GM12878 (cell line): ENCODE measurements around the gene SRSF8. TPM values are rescaled to one million over a fixed set of nuclear protein-coding genes. Genes with fewer than 3 reads are reported as not detected.

Experiments used
- ATAC-seq: fragments of 200-7000 bp; cut with Tn5 transposase; 3 replicates; pipeline ENCODE4 v1.9.1; 2020; ENCODE audit warnings: mild to moderate bottlenecking, moderate library complexity
- BruUV-seq: library from RNA; stranded (reverse); fragments of 400-500 nt; replicated peaks from 2 replicates; lab custom pipeline; 2021; lab: Mats Ljungman, UMichigan
- CTCF ChIA-PET: fragments of 300-600 bp; sonication (Branson Sonifier 250); formaldehyde crosslinking; extraction: SDS; loops from one replicate; lab custom pipeline; 2021; ENCODE audit warnings: inconsistent platforms; lab: Yijun Ruan, JAX
- POLR2A ChIA-PET: fragments of 350-600 bp; formaldehyde crosslinking; extraction: SDS; loops from one replicate; lab custom pipeline; 2021; ENCODE audit warnings: inconsistent platforms; lab: Charles Lee
- RAD21 ChIA-PET: fragments of 300-600 bp; sonication (Branson Sonifier 250); formaldehyde crosslinking; loops from one replicate; lab custom pipeline; 2023; ENCODE audit warnings: antibody characterized with exemption; ENCODE audit not compliant: unreplicated experiment; lab: Charles Lee
- SMC1A ChIA-PET: fragments of 300-600 bp; sonication (Branson Sonifier 250); formaldehyde crosslinking; loops from one replicate; lab custom pipeline; 2023; ENCODE audit not compliant: unreplicated experiment, uncharacterized antibody; lab: Charles Lee
- DNase-seq: peaks from one replicate; pipeline ENCODE4 v3.0.0-alpha.2; 2011; ENCODE audit warnings: low read depth, low spot score
- FAIRE-seq: peaks from 3 replicates; lab custom pipeline; 2011; peaks lifted over from hg19 to GRCh38; lab: Jason Lieb, UNC
- H2AFZ ChIP-seq: 2 replicates; pipeline ENCODE4 v1.6.0; 2011; ENCODE audit warnings: low read depth, low read length, control low read depth; ENCODE audit not compliant: control insufficient read depth
- H3K27ac ChIP-seq: 2 replicates; pipeline ENCODE4 v1.5.1; 2011; ENCODE audit warnings: control low read depth; ENCODE audit not compliant: control insufficient read depth, insufficient read depth
- H3K27me3 ChIP-seq, 2 experiments: replicated peaks in 1 of 2; 2 replicates each; pipeline versions ENCODE4 v1.6.0 to v1.6.1; 2011; ENCODE audit warnings: low read length in 1 of 2; ENCODE audit not compliant: control insufficient read depth in 2 of 2, insufficient read depth in 2 of 2
- H3K36me3 ChIP-seq, 2 experiments: 2 replicates each; pipeline ENCODE4 v1.5.1; 2011; ENCODE audit warnings: low read length in 1 of 2; ENCODE audit not compliant: control insufficient read depth in 2 of 2, insufficient read depth in 2 of 2
- H3K4me1 ChIP-seq: 2 replicates; pipeline ENCODE4 v1.6.1; 2011; ENCODE audit warnings: mild to moderate bottlenecking, low read length, moderate library complexity, mixed read lengths; ENCODE audit not compliant: control insufficient read depth, insufficient read depth
- H3K4me2 ChIP-seq: 2 replicates; pipeline ENCODE4 v1.6.0; 2011; ENCODE audit warnings: control low read depth; ENCODE audit not compliant: control insufficient read depth, insufficient read depth
- H3K4me3 ChIP-seq: fragments of 200-600 bp; sonication (generic); 2 replicates; pipeline ENCODE4 v1.5.1; 2016
- H3K79me2 ChIP-seq: 2 replicates; pipeline ENCODE4 v1.6.0; 2011; ENCODE audit warnings: low read length; ENCODE audit not compliant: control insufficient read depth, insufficient read depth
- H3K9ac ChIP-seq: 2 replicates; pipeline ENCODE4 v1.8.0; 2011; ENCODE audit warnings: low read length, control low read depth, mixed read lengths; ENCODE audit not compliant: control insufficient read depth, insufficient read depth
- H3K9me3 ChIP-seq: replicated peaks from 3 replicates; pipeline ENCODE4 v1.5.1; 2011; ENCODE audit warnings: mild to moderate bottlenecking, low read length; ENCODE audit not compliant: control insufficient read depth, insufficient read depth
- H4K20me1 ChIP-seq: 2 replicates; pipeline ENCODE4 v1.6.0; 2011; ENCODE audit not compliant: control insufficient read depth, insufficient read depth
- BACH1 ChIP-seq: fragments of 450-650 bp; IDR thresholded peaks from 2 replicates; pipeline ENCODE4 v1.6.1; 2017; ENCODE audit warnings: mild to moderate bottlenecking, borderline replicate concordance
- BMI1 ChIP-seq: fragments of 450-650 bp; IDR thresholded peaks from 2 replicates; pipeline ENCODE4 v1.6.1; 2016; ENCODE audit warnings: mild to moderate bottlenecking, moderate library complexity, borderline replicate concordance
- CHD1 ChIP-seq: IDR thresholded peaks from 2 replicates; pipeline ENCODE4 v1.6.1; 2012; ENCODE audit warnings: low read depth, low read length, improper control_type of control experiment
- IKZF1 ChIP-seq: fragments of 450-650 bp; conservative IDR thresholded peaks from 2 replicates; pipeline ENCODE4 v1.6.1; 2017; ENCODE audit warnings: antibody characterized with exemption, mild to moderate bottlenecking
- MTA2 ChIP-seq: fragments of 450-650 bp; IDR thresholded peaks from 2 replicates; pipeline ENCODE4 v1.6.1; 2016; ENCODE audit warnings: low read depth, mild to moderate bottlenecking, moderate library complexity
- NFYA ChIP-seq: IDR thresholded peaks from 2 replicates; pipeline ENCODE4 v1.6.1; 2011; ENCODE audit warnings: low read depth, mild to moderate bottlenecking, low read length, improper control_type of control experiment, borderline replicate concordance
- RELA ChIP-seq: fragments of 450-650 bp; IDR thresholded peaks from 2 replicates; pipeline ENCODE4 v1.8.0; 2014; ENCODE audit warnings: borderline replicate concordance; ENCODE audit not compliant: partially characterized antibody
- ZBED1 ChIP-seq: IDR thresholded peaks from 2 replicates; pipeline ENCODE4 v1.6.1; 2016; ENCODE audit warnings: borderline replicate concordance
- WGBS: methylation state at CpG from one replicate; pipeline ENCODE4 v1.1.6; 2016; ENCODE audit warnings: low lambda C conversion rate; ENCODE audit not compliant: insufficient replicate concordance, insufficient coverage; ENCODE audit errors: missing lambda C conversion rate; 5-methylcytosine and 5-hydroxymethylcytosine counted together
- in situ Hi-C: fragments of 300-500 bp; cut with MboI; formaldehyde crosslinking; loops from 9 replicates; pipeline ENCODE4 v1.14.3; 2018; ENCODE audit warnings: mixed read lengths
- intact Hi-C: fragments of 100-400 bp; cut with micrococcal nuclease; formaldehyde crosslinking; loops from one replicate; pipeline ENCODE4 v1.14.2; 2022; ENCODE audit not compliant: unreplicated experiment
- polyA plus RNA-seq, 11 experiments: library from polyadenylated mRNA; depleted of rRNA in 4 of 11; unstranded in 6 of 11; stranded (reverse) in 5 of 11; fragments of >200 nt; fragmentation: Nextera tagmentation in 4 of 11; fragmentation: Illumina TruSeq in 1 of 11; extraction: Ambion mirVana in 4 of 11; extraction: Trizol in 1 of 11; gene quantifications; 1 replicate in 1 of 11; 2 replicates in 10 of 11; pipeline versions ENCODE4 v1.2.1 to v1.2.3, GENCODE V29; 2011 to 2016; ENCODE audit warnings: inconsistent platforms in 2 of 11, missing spikeins in 2 of 11, low read depth in 1 of 11
- total RNA-seq, 4 experiments: library from RNA; depleted of rRNA in 3 of 4; stranded (reverse); fragments of >200 nt in 3 of 4; fragmentation: Illumina TruSeq in 1 of 4; extraction: Trizol in 1 of 4; gene quantifications; 2 replicates each; pipeline versions ENCODE4 v1.2.1 to v1.2.3, GENCODE V29; 2013 to 2021

The SRSF8 gene
- total and polyA plus RNA-seq, 10 of the 15 experiments (the other 5 are each of a cell fraction or from before 2014, with no cell fraction given), result 14.2 to 43.1 (median 27.1) TPM

DNA sequence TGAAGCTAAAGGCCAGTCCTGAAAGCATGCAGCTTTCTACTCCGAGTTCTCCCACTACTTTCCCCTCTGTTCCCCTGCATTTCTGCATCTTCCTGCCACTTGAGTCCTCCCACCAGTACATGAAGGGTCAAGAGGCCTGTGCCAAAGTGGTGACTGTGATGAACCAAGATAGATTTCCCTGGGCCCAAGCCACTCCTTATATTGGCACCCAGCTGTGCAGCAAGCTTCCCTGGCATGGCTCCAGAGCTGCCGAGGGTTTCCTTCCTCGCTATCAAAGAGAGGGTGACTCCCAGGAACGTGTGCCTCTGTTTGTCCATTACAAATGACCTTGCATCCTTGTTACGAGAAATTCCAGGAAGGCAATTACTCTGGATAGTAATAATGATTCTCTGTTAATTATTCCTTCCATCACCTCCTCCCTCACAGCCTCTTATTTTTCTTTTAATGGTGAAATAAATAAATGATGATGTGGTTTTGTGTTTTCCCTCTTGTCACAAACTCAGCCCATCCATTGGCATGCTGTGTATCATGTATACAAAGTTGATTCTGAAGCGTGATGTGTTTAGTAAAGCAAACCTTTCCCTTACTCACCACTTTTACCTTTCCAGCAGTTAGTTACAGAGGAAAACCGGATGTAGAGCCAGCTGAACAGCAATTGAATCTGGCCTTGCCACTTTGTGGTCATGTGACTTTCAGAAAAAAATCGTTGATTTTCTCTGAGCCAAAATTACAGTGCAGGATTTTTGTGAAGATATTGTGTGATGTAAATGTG is 8.3 kb downstream of the SRSF8 start:
- DNase-seq, result no peak
- Histone ChIP-seq H3K4me2 (no peak overlapping the region), H3K9me3 (no peaks in the 10 kb centered on the region), H3K27ac (no peak overlapping the region), H3K4me3 (no peak overlapping the region), H2AFZ (no peak overlapping the region), H3K4me1 (0 out of 2 replicates have a peak, but pooled peaks cover 3% of the 10 kb centered on the region), H3K27me3 (no peaks in the 10 kb centered on the region), H4K20me1 (no peaks in the 10 kb centered on the region), H3K36me3 (0 out of 4 replicates have a peak, but pooled peaks cover 0 to 4% of the 10 kb centered on the region in 2 experiments), H3K79me2 (peaks cover 2% of the 10 kb centered on the region; the same call in 1 of the 2 replicates), H3K9ac (no peak overlapping the region)
- RAD21 ChIA-PET, result interaction anchor here (8.9 to 11.8 kb wide), 2 partner anchors 18 to 64 kb away, joined by 110 to 244 read pairs; partner anchors contain the start of gene ENDOD1
- no peak for ATAC-seq
- no peak for TF ChIP-seq CHD1
- no peak for TF ChIP-seq RELA
- no peak for TF ChIP-seq MTA2
- TF ChIP-seq BMI1, result no peak
- TF ChIP-seq BACH1, result no peak
- no peak for TF ChIP-seq IKZF1
- no peak for TF ChIP-seq ZBED1
- TF ChIP-seq NFYA, result no peak
- CTCF ChIA-PET, result interaction anchor here (1.6 to 14.4 kb wide), 3 partner anchors 8 to 72 kb away, joined by 8 to 459 read pairs (median 9); partner anchors contain the start of genes ENDOD1 and SRSF8
- in situ Hi-C loops (no loop called here), intact Hi-C loops (no loop called here)
- POLR2A ChIA-PET, result interaction anchor here (11.1 kb wide), 1 partner anchor 16 kb away, joined by 139 read pairs; the partner anchor contains the start of gene ENDOD1
- SMC1A ChIA-PET, result interaction anchor here (2.2 to 14.9 kb wide), 3 partner anchors 10 to 75 kb away, joined by 10 to 315 read pairs (median 158); partner anchors contain the start of gene ENDOD1
- 54% methylated on average over 8 of the region's 8 CpGs for WGBS
- BruUV-seq, result no TSS peak
- FAIRE-seq, result no peak
